ENCODE data around the gene SLC51A. TPM values are rescaled to one million over a fixed set of nuclear protein-coding genes. Genes with fewer than 3 reads are reported as not detected.
A peak's percentile ranks its signal among the peaks of the same experiment; 100 is the strongest.

The SLC51A gene
- total and polyA plus RNA-seq, 9 of the 15 experiments (the other 6 are each of a cell fraction or from before 2014, with no cell fraction given): 0.35 to 0.38 TPM; not detected in 7

GRCh38 chr3:196208942-196209695 lies 7.2 kb upstream of the SLC51A start:
- H3K4me2 ChIP-seq (ENCODE audit: insufficient read depth, low read length): no peak overlapping the region
- H3K9me1 ChIP-seq (ENCODE audit: control insufficient read depth, insufficient read depth, low read length): no peaks in the 10 kb centered on the region
- no peaks in the 10 kb centered on the region for H3K9me3 ChIP-seq (replicated peaks; ENCODE audit: control insufficient read depth, insufficient read depth, low read depth, low read length)
- H3K9ac ChIP-seq (ENCODE audit: insufficient read depth in 1 of 2, low read depth in 2 of 2, low read length in 2 of 2): peak overlapping the region in 1 of 2 experiments; percentile 3; a peak in 2 of 4 replicates
- DNase-seq (ENCODE audit: extremely low read depth in 1 of 4, low spot score in 3 of 4) (no peak), FAIRE-seq (no peak), ATAC-seq (no peak)
- in situ Hi-C loops (cut with MboI): loop anchor here (25.0 kb wide), 1 partner anchor 497 kb away; the partner anchor contains the start of gene MUC20
- intact Hi-C loops (cut with micrococcal nuclease): no loop called here
- peaks cover 15 to 41% of the 10 kb centered on the region in 2 experiments; a peak in 4 of 5 replicates for H3K4me1 ChIP-seq (replicated peaks in 1 of 2; ENCODE audit: control insufficient read depth in 2 of 2, insufficient read depth in 2 of 2, low read length in 2 of 2)
- no peaks in the 10 kb centered on the region for H3K27me3 ChIP-seq (ENCODE audit: control insufficient read depth in 2 of 2, insufficient read depth in 2 of 2, low read length in 2 of 2)
- no peaks in the 10 kb centered on the region for H4K20me1 ChIP-seq (replicated peaks; ENCODE audit: control insufficient read depth, insufficient read depth, low read length)
- CTCF ChIA-PET (ENCODE audit: low intra/inter-chr PET ratio): no interaction called here
- H3K36me3 ChIP-seq (ENCODE audit: control insufficient read depth, insufficient read depth, low read length): no peaks in the 10 kb centered on the region
- H3K27ac ChIP-seq (ENCODE audit: extremely low read depth, low read depth, low read length): no peak overlapping the region
- TF ChIP-seq ELK3 (CRISPR knock-in tag; IDR thresholded peaks at IDR 0.05): no peak
- TF ChIP-seq ZNF77 (CRISPR knock-in tag; IDR thresholded peaks at IDR 0.05): no peak
- TF ChIP-seq RBM17 (IDR thresholded peaks at IDR 0.05; ENCODE audit: borderline replicate concordance, low read depth, low read length): no peak
- TF ChIP-seq MLLT1 (IDR thresholded peaks at IDR 0.05): no peak
- TF ChIP-seq, protein P1, sequence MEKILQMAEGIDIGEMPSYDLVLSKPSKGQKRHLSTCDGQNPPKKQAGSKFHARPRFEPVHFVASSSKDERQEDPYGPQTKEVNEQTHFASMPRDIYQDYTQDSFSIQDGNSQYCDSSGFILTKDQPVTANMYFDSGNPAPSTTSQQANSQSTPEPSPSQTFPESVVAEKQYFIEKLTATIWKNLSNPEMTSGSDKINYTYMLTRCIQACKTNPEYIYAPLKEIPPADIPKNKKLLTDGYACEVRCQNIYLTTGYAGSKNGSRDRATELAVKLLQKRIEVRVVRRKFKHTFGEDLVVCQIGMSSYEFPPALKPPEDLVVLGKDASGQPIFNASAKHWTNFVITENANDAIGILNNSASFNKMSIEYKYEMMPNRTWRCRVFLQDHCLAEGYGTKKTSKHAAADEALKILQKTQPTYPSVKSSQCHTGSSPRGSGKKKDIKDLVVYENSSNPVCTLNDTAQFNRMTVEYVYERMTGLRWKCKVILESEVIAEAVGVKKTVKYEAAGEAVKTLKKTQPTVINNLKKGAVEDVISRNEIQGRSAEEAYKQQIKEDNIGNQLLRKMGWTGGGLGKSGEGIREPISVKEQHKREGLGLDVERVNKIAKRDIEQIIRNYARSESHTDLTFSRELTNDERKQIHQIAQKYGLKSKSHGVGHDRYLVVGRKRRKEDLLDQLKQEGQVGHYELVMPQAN (IDR thresholded peaks at IDR 0.05; ENCODE audit: borderline replicate concordance): no peak
- TF ChIP-seq ATF7 (IDR thresholded peaks at IDR 0.05): no peak
- no peak for TF ChIP-seq PPARD (CRISPR knock-in tag; IDR thresholded peaks at IDR 0.05)
- no peak overlapping the region for H2AFZ ChIP-seq (ENCODE audit: low read depth, low read length)
- no TSS peak for BruUV-seq (replicated peaks)
- POLR2A ChIA-PET: no interaction called here
- 70% methylated on average over 16 of the region's 24 CpGs for WGBS (ENCODE audit: insufficient coverage, low coverage, missing lambda C conversion rate)
- H3K79me2 ChIP-seq (ENCODE audit: control insufficient read depth, insufficient read depth, low read length): no peaks in the 10 kb centered on the region
- H3K4me3 ChIP-seq: no peak overlapping the region

Data from K562 (cell line).